Colonic mucosa (tissue), 4 donors: ENCODE measurements around the gene HYOU1. TPM values are rescaled to one million over a fixed set of nuclear protein-coding genes. Genes with fewer than 3 reads are reported as not detected.
"Not testable (repeated sequence)": the region's sequence is repeated elsewhere in the genome, so short reads cannot be mapped to it uniquely, and the experiment has no call there.

Experiments
- DNase-seq: peaks from one replicate; pipeline ENCODE4 v3.0.0-alpha.2; 2020
- H3K27ac ChIP-seq: fragments of 200-600 bp; one replicate; pipeline ENCODE4 v1.8.0; 2021
- H3K27me3 ChIP-seq: fragments of 200-600 bp; one replicate; pipeline ENCODE4 v1.8.0; 2021
- H3K36me3 ChIP-seq: fragments of 200-600 bp; one replicate; pipeline ENCODE4 v1.8.0; 2021
- H3K4me1 ChIP-seq: fragments of 200-600 bp; one replicate; pipeline ENCODE4 v1.8.0; 2021; ENCODE audit warnings: mild to moderate bottlenecking
- H3K4me3 ChIP-seq: fragments of 200-600 bp; one replicate; pipeline ENCODE4 v1.8.0; 2021
- H3K9ac ChIP-seq, 2 donors: one replicate each; pipeline ENCODE4 v1.7.0; 2013; ENCODE audit warnings: control low read depth in 2 of 2, low read depth in 2 of 2, low read length in 2 of 2
- H3K9me3 ChIP-seq: fragments of 200-600 bp; one replicate; pipeline ENCODE4 v1.8.0; 2021
- CTCF ChIP-seq: fragments of 200-600 bp; IDR thresholded peaks from one replicate; pipeline ENCODE4 v1.8.0; 2022; ENCODE audit warnings: antibody characterized with exemption, mild to moderate bottlenecking
- intact Hi-C: fragments of 100-400 bp; cut with DNase I; formaldehyde crosslinking; loops from one replicate; pipeline ENCODE4 v1.14.1; 2022
- total RNA-seq, 2 donors: library from RNA; stranded (reverse); fragmentation: NEBNext Ultra II Directional in 1 of 2; extraction: Animal tissue kit (Norgen Biotek cat#: 25700) in 1 of 2; gene quantifications; one replicate each; pipeline ENCODE4 v1.2.1, GENCODE V29; 2021
- donor health status: healthy.
- donor health status: DM: no; HTN: no; CAD: no.
- donor health status: DM: no; HTN: no; CAD: no.

HYOU1 gene
- total RNA-seq, 2 donors from 2014 or later: 120 to 273 TPM

GRCh38 chr11:119061256-119061655 lies 4.3 kb upstream of the HYOU1 start:
- no peak overlapping the region for H3K4me3 ChIP-seq
- intact Hi-C loops: no loop called here
- no peaks in the 10 kb centered on the region for H3K27me3 ChIP-seq
- no peak for DNase-seq
- H3K36me3 ChIP-seq: no peaks in the 10 kb centered on the region
- H3K4me1 ChIP-seq: no peaks in the 10 kb centered on the region
- no peak overlapping the region for H3K27ac ChIP-seq
- no peak overlapping the region for H3K9ac ChIP-seq
- TF ChIP-seq CTCF: no peak
- no peaks in the 10 kb centered on the region for H3K9me3 ChIP-seq

GRCh38 chr11:119059128-119059527 lies 2.1 kb upstream of the HYOU1 start:
- DNase-seq, H3K27ac ChIP-seq, H3K4me3 ChIP-seq, intact Hi-C loops, H3K27me3 ChIP-seq, H3K9ac ChIP-seq, H3K4me1 ChIP-seq, H3K36me3 ChIP-seq, H3K9me3 ChIP-seq: not testable (repeated sequence)

- Histone ChIP-seq H3K27me3 (no peaks in the 10 kb centered on the region), H3K9ac (peak overlapping the region; percentile 61 to 76), H3K36me3 (peaks cover 17% of the 10 kb centered on the region), H3K9me3 (no peaks in the 10 kb centered on the region), H3K4me3 (peak overlapping the region; percentile 93), H3K4me1 (no peaks in the 10 kb centered on the region), H3K27ac (peak overlapping the region; percentile 75)
- DNase-seq: peak; percentile 56
- intact Hi-C loops: no loop called here
- TF ChIP-seq CTCF: no peak
These were observed 495 bp downstream of the HYOU1 start for GRCh38 chr11:119056421-119056999.

- TF ChIP-seq CTCF: no peak
- Histone ChIP-seq H3K9ac (peak overlapping the region; percentile 61 to 76), H3K27ac (no peak overlapping the region), H3K27me3 (no peaks in the 10 kb centered on the region), H3K36me3 (peaks cover 18% of the 10 kb centered on the region), H3K9me3 (no peaks in the 10 kb centered on the region), H3K4me3 (peak overlapping the region; percentile 93), H3K4me1 (no peaks in the 10 kb centered on the region)
- intact Hi-C loops: no loop called here
- no peak for DNase-seq
These were observed 1.1 kb downstream of the HYOU1 start for GRCh38 chr11:119055901-119056300.

- H3K4me3 ChIP-seq: no peak overlapping the region
- no peak for TF ChIP-seq CTCF
- H3K4me1 ChIP-seq: no peaks in the 10 kb centered on the region
- no peak for DNase-seq
- H3K27me3 ChIP-seq: no peaks in the 10 kb centered on the region
- no peak overlapping the region for H3K27ac ChIP-seq
- H3K9me3 ChIP-seq: no peaks in the 10 kb centered on the region
- no peak overlapping the region for H3K9ac ChIP-seq
- H3K36me3 ChIP-seq: peaks cover 18% of the 10 kb centered on the region
- intact Hi-C loops: no loop called here
These were observed 2.6 kb downstream of the HYOU1 start for GRCh38 chr11:119054418-119054817.

GRCh38 chr11:119052163-119052814 lies 4.7 kb downstream of the HYOU1 start:
- no peaks in the 10 kb centered on the region for H3K4me1 ChIP-seq
- peaks cover 30% of the 10 kb centered on the region for H3K36me3 ChIP-seq
- intact Hi-C loops: no loop called here
- no peaks in the 10 kb centered on the region for H3K9me3 ChIP-seq
- no peak for DNase-seq
- H3K4me3 ChIP-seq: no peak overlapping the region
- H3K9ac ChIP-seq: no peak overlapping the region
- no peak overlapping the region for H3K27ac ChIP-seq
- TF ChIP-seq CTCF: no peak
- H3K27me3 ChIP-seq: no peaks in the 10 kb centered on the region
